Peyer's patch (tissue), 4 donors: ENCODE results near the gene SLC12A6.

Source experiments
- CTCF ChIP-seq, 6 experiments: fragments of 450-650 bp in 4 of 6; fragments of 200-600 bp in 2 of 6; sonication (generic) in 1 of 6; IDR thresholded peaks; one replicate each; pipeline ENCODE4 v1.5.1; 2017 to 2019; ENCODE audit warnings: antibody characterized with exemption in 6 of 6, mild to moderate bottlenecking in 3 of 6, moderate library complexity in 1 of 6
- POLR2A ChIP-seq, 2 donors: fragments of 450-650 bp; IDR thresholded peaks; one replicate each; pipeline ENCODE4 v1.5.1; 2017; ENCODE audit warnings: antibody characterized with exemption in 2 of 2, mild to moderate bottlenecking in 2 of 2, moderate library complexity in 2 of 2

- TF ChIP-seq CTCF (IDR thresholded peaks at IDR 0.05) = no peak
- TF ChIP-seq POLR2A (IDR thresholded peaks at IDR 0.05) = no peak
These were observed 123.9 kb downstream of the SLC12A6 start for GRCh38 chr15:34213690-34214089.
